HCT116 (cell line): ENCODE measurements around the gene PLEKHO1. TPM values are rescaled to one million over a fixed set of nuclear protein-coding genes. Genes with fewer than 3 reads are reported as not detected.

ENCODE experiments used
- ATAC-seq: fragments of 200-7000 bp; cut with Tn5 transposase; 2 replicates; pipeline ENCODE4 v1.9.1; 2020; ENCODE audit warnings: mild to moderate bottlenecking, moderate library complexity
- BruUV-seq: library from RNA; stranded (reverse); fragments of 400-500 nt; replicated peaks from 2 replicates; lab custom pipeline; 2021; lab: Mats Ljungman, UMichigan
- CTCF ChIA-PET: fragments of 300-600 bp; sonication (Branson Sonifier 250); formaldehyde crosslinking; loops from one replicate; lab custom pipeline; 2021; ENCODE audit warnings: antibody characterized with exemption; lab: Charles Lee
- POLR2A ChIA-PET: fragments of 300-600, 350-600 bp; sonication (Branson Sonifier 250); formaldehyde crosslinking; loops from one replicate; lab custom pipeline; 2021; ENCODE audit warnings: antibody characterized with exemption; lab: Charles Lee
- RAD21 ChIA-PET, 2 experiments: fragments of 300-600 bp; sonication (Branson Sonifier 250); formaldehyde crosslinking; loops; one replicate each; lab custom pipeline; 2023; ENCODE audit warnings: low total read pairs in 2 of 2; ENCODE audit not compliant: uncharacterized antibody in 2 of 2, unreplicated experiment in 2 of 2, low non-redundant PET in 1 of 2; lab: Charles Lee
- DNase-seq: peaks from one replicate; pipeline ENCODE4 v3.0.0-alpha.2; 2010; ENCODE audit warnings: low read depth, low spot score
- H2AFZ ChIP-seq: fragments of 200-600 bp; shearing (Covaris generic), sonication (generic); 2 replicates; pipeline ENCODE4 v1.6.1; 2017; ENCODE audit warnings: low read depth, mixed run types, mixed read lengths, antibody characterized with exemption, low read length; ENCODE audit not compliant: poor library complexity, severe bottlenecking
- H3K27ac ChIP-seq: 2 replicates; pipeline ENCODE4 v1.5.1; 2012; ENCODE audit warnings: low read depth, low read length
- H3K27me3 ChIP-seq: fragments of 200-600 bp; sonication (generic); 2 replicates; pipeline ENCODE4 v1.6.1; 2016; ENCODE audit warnings: mixed run types, low read length, mixed read lengths; ENCODE audit not compliant: insufficient read depth
- H3K36me3 ChIP-seq, 2 experiments: fragments of 200-500 bp in 1 of 2; fragments of 200-600 bp in 1 of 2; sonication (Bioruptor generic) in 1 of 2; sonication (generic) in 1 of 2; 2 replicates each; pipeline versions ENCODE4 v1.5.1 to v1.6.1; 2014 to 2016; ENCODE audit warnings: low read length in 2 of 2, inconsistent platforms in 1 of 2, mixed read lengths in 1 of 2, mixed run types in 1 of 2; ENCODE audit not compliant: insufficient read depth in 2 of 2, control insufficient read depth in 1 of 2
- H3K4me1 ChIP-seq, 2 experiments: fragments of 200-600 bp in 1 of 2; sonication (generic) in 1 of 2; 2 replicates each; pipeline versions ENCODE4 v1.5.1 to v1.6.1; 2012 to 2017; ENCODE audit warnings: low read length in 2 of 2, inconsistent platforms in 1 of 2, mild to moderate bottlenecking in 1 of 2, mixed read lengths in 1 of 2, mixed run types in 1 of 2, moderate library complexity in 1 of 2; ENCODE audit not compliant: insufficient read depth in 2 of 2, control insufficient read depth in 1 of 2
- H3K4me2 ChIP-seq: fragments of 200-600 bp; sonication (generic); 2 replicates; pipeline ENCODE4 v1.6.1; 2017; ENCODE audit warnings: mixed run types, low read length, mixed read lengths
- H3K4me3 ChIP-seq, 2 experiments: fragments of 200-600 bp in 1 of 2; sonication (generic) in 1 of 2; replicated peaks in 1 of 2; 2 replicates each; pipeline ENCODE4 v1.5.1; 2011 to 2016; ENCODE audit warnings: low read length in 2 of 2, control low read depth in 1 of 2, low read depth in 1 of 2, mild to moderate bottlenecking in 1 of 2, mixed read lengths in 1 of 2, mixed run types in 1 of 2
- H3K79me2 ChIP-seq: fragments of 200-600 bp; sonication (generic); 2 replicates; pipeline ENCODE4 v1.6.1; 2017; ENCODE audit warnings: mild to moderate bottlenecking, mixed run types, low read length, moderate library complexity, mixed read lengths; ENCODE audit not compliant: insufficient read depth
- H3K9ac ChIP-seq: fragments of 200-600 bp; sonication (generic); 2 replicates; pipeline ENCODE4 v1.6.1; 2016; ENCODE audit warnings: low read length, mixed read lengths
- H3K9me2 ChIP-seq: fragments of 200-600 bp; sonication (generic), shearing (Covaris generic); 2 replicates; pipeline ENCODE4 v1.6.1; 2017; ENCODE audit warnings: mixed run types, mild to moderate bottlenecking, moderate library complexity; ENCODE audit not compliant: insufficient read depth
- H3K9me3 ChIP-seq, 2 experiments: fragments of 200-500 bp in 1 of 2; fragments of 200-600 bp in 1 of 2; sonication (Bioruptor generic) in 1 of 2; sonication (generic) in 1 of 2; 2 replicates each; pipeline ENCODE4 v1.6.1; 2014 to 2017; ENCODE audit warnings: low read length in 2 of 2, mixed read lengths in 2 of 2, inconsistent platforms in 1 of 2, low read depth in 1 of 2, mild to moderate bottlenecking in 1 of 2, mixed run types in 1 of 2, moderate library complexity in 1 of 2; ENCODE audit not compliant: control insufficient read depth in 1 of 2, insufficient read depth in 1 of 2
- H4K20me1 ChIP-seq: fragments of 200-600 bp; sonication (generic), shearing (Covaris generic); 2 replicates; pipeline ENCODE4 v1.6.1; 2017; ENCODE audit warnings: mixed run types, mild to moderate bottlenecking, moderate library complexity; ENCODE audit not compliant: insufficient read depth
- CBX3 ChIP-seq: IDR thresholded peaks from 2 replicates; pipeline ENCODE4 v1.6.1; 2012; ENCODE audit warnings: low read depth
- EGR1 ChIP-seq: IDR thresholded peaks from 2 replicates; pipeline ENCODE4 v1.6.1; 2012; ENCODE audit warnings: low read depth
- ELF1 ChIP-seq: IDR thresholded peaks from 2 replicates; pipeline ENCODE4 v1.6.1; 2012; ENCODE audit warnings: low read depth, borderline replicate concordance
- JUND ChIP-seq: IDR thresholded peaks from 2 replicates; pipeline ENCODE4 v1.6.1; 2012
- ZFX ChIP-seq: fragments of 450-650 bp; IDR thresholded peaks from 2 replicates; pipeline ENCODE4 v1.6.1; 2017
- intact Hi-C: fragments of 100-400 bp; cut with micrococcal nuclease; formaldehyde crosslinking; loops from 2 replicates; pipeline ENCODE4 v1.10.0; 2022
- total RNA-seq: library from RNA; stranded (reverse); gene quantifications from one replicate; pipeline ENCODE4 v1.2.1, GENCODE V29; 2021; ENCODE audit not compliant: unreplicated experiment
- TF ChIP-seq, protein P1 (sequence below), 3 experiments: fragments of 200-600 bp in 1 of 3; sonication (generic) in 1 of 3; IDR thresholded peaks in 2 of 3; conservative IDR thresholded peaks in 1 of 3; 2 replicates each; pipeline ENCODE4 v1.5.1; 2012 to 2017; ENCODE audit warnings: low read depth in 2 of 3, low read length in 2 of 3, antibody characterized with exemption in 1 of 3, borderline replicate concordance in 1 of 3, control low read depth in 1 of 3, mild to moderate bottlenecking in 1 of 3, mixed read lengths in 1 of 3, mixed run types in 1 of 3, moderate library complexity in 1 of 3; ENCODE audit not compliant: insufficient read depth in 1 of 3
- TF ChIP-seq, protein P2 (sequence below): IDR thresholded peaks from 2 replicates; pipeline ENCODE4 v1.6.1; 2012; ENCODE audit warnings: low read depth
- TF ChIP-seq, protein P3 (sequence below): IDR thresholded peaks from 2 replicates; pipeline ENCODE4 v1.6.1; 2012

The PLEKHO1 gene
- total RNA-seq, 1 experiment from 2014 or later: 6.9 TPM

DNA sequence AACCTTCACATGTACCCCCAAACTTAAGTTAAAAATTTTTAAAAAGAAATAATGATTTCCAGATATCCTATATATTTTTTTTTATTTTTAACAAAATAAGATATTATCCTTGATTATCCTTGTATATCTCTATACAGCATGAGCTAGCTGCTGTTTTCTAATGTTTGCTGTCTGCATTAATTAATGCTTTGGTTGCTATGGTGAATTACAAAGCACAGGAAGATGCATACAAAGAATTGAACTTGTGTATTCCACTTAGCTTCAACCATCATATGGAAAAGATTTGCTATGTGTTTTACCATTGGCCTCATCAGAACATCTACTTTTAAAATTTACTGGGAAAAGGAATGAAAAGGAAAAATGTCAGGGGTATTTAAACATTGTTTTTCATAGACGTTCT is 46.7 kb upstream of the PLEKHO1 start:
- H4K20me1 ChIP-seq: no peaks in the 10 kb centered on the region

More for the DNA sequence above, 46.7 kb upstream of the PLEKHO1 start:
- CTCF ChIA-PET: no interaction called here
- DNase-seq: no peak
- intact Hi-C loops: no loop called here
- Histone ChIP-seq H3K9me3 (no peaks in the 10 kb centered on the region; a peak in 1 of 4 replicates), H3K4me3 (no peak overlapping the region), H3K9ac (no peak overlapping the region), H3K27me3 (no peaks in the 10 kb centered on the region), H3K4me1 (no peaks in the 10 kb centered on the region), H2AFZ (no peak overlapping the region), H3K9me2 (no peaks in the 10 kb centered on the region), H3K4me2 (no peak overlapping the region), H3K27ac (no peak overlapping the region), H3K36me3 (0 out of 4 replicates have a peak, but pooled peaks cover 0 to 3% of the 10 kb centered on the region in 2 experiments), H3K79me2 (no peaks in the 10 kb centered on the region)
- no TSS peak for BruUV-seq
- TF ChIP-seq ZFX: no peak
- TF ChIP-seq EGR1: no peak
- no peak for TF ChIP-seq JUND
- no peak for TF ChIP-seq CBX3
- TF ChIP-seq, protein P1, sequence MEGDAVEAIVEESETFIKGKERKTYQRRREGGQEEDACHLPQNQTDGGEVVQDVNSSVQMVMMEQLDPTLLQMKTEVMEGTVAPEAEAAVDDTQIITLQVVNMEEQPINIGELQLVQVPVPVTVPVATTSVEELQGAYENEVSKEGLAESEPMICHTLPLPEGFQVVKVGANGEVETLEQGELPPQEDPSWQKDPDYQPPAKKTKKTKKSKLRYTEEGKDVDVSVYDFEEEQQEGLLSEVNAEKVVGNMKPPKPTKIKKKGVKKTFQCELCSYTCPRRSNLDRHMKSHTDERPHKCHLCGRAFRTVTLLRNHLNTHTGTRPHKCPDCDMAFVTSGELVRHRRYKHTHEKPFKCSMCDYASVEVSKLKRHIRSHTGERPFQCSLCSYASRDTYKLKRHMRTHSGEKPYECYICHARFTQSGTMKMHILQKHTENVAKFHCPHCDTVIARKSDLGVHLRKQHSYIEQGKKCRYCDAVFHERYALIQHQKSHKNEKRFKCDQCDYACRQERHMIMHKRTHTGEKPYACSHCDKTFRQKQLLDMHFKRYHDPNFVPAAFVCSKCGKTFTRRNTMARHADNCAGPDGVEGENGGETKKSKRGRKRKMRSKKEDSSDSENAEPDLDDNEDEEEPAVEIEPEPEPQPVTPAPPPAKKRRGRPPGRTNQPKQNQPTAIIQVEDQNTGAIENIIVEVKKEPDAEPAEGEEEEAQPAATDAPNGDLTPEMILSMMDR (IDR thresholded peaks at IDR 0.05 in 2 of 3, conservative IDR thresholded peaks at IDR 0.05 in 1 of 3; ENCODE audit: borderline replicate concordance in 1 of 3, insufficient read depth in 1 of 3, low read depth in 2 of 3, low read length in 2 of 3): no peak
- TF ChIP-seq, protein P2, sequence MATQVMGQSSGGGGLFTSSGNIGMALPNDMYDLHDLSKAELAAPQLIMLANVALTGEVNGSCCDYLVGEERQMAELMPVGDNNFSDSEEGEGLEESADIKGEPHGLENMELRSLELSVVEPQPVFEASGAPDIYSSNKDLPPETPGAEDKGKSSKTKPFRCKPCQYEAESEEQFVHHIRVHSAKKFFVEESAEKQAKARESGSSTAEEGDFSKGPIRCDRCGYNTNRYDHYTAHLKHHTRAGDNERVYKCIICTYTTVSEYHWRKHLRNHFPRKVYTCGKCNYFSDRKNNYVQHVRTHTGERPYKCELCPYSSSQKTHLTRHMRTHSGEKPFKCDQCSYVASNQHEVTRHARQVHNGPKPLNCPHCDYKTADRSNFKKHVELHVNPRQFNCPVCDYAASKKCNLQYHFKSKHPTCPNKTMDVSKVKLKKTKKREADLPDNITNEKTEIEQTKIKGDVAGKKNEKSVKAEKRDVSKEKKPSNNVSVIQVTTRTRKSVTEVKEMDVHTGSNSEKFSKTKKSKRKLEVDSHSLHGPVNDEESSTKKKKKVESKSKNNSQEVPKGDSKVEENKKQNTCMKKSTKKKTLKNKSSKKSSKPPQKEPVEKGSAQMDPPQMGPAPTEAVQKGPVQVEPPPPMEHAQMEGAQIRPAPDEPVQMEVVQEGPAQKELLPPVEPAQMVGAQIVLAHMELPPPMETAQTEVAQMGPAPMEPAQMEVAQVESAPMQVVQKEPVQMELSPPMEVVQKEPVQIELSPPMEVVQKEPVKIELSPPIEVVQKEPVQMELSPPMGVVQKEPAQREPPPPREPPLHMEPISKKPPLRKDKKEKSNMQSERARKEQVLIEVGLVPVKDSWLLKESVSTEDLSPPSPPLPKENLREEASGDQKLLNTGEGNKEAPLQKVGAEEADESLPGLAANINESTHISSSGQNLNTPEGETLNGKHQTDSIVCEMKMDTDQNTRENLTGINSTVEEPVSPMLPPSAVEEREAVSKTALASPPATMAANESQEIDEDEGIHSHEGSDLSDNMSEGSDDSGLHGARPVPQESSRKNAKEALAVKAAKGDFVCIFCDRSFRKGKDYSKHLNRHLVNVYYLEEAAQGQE: no peak
- no peak for TF ChIP-seq ELF1
- TF ChIP-seq, protein P3, sequence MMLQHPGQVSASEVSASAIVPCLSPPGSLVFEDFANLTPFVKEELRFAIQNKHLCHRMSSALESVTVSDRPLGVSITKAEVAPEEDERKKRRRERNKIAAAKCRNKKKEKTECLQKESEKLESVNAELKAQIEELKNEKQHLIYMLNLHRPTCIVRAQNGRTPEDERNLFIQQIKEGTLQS: no peak
- RAD21 ChIA-PET: no interaction called here
- POLR2A ChIA-PET: no interaction called here
- ATAC-seq: no peak
